WTC11 (cell line): ENCODE data around the gene UBC.

Experiments
- ATF6 ChIP-seq: sonication (generic); formaldehyde crosslinking; IDR thresholded peaks from 2 replicates; pipeline ENCODE4 v1.8.1; 2023; ENCODE audit warnings: mild to moderate bottlenecking, missing genetic modification reagents
- ETV6 ChIP-seq: sonication (generic); formaldehyde crosslinking; IDR thresholded peaks from 2 replicates; pipeline ENCODE4 v1.8.1; 2022; ENCODE audit warnings: mild to moderate bottlenecking, missing genetic modification reagents
- JAZF1 ChIP-seq: fragments of 250-450 bp; sonication (Bioruptor Pico); IDR thresholded peaks from 2 replicates; pipeline ENCODE4 v1.9.0; 2021; ENCODE audit warnings: moderate library complexity, mild to moderate bottlenecking, inconsistent platforms
- JUN ChIP-seq: sonication (generic); formaldehyde crosslinking; IDR thresholded peaks from 2 replicates; pipeline ENCODE4 v1.8.0; 2023; ENCODE audit warnings: mild to moderate bottlenecking, missing genetic modification reagents
- NR2C2 ChIP-seq: sonication (generic); formaldehyde crosslinking; IDR thresholded peaks from 2 replicates; pipeline ENCODE4 v1.8.0; 2022; ENCODE audit warnings: mild to moderate bottlenecking, missing genetic modification reagents
- USF1 ChIP-seq: sonication (generic); formaldehyde crosslinking; IDR thresholded peaks from 2 replicates; pipeline ENCODE4 v1.8.0; 2022; ENCODE audit warnings: mild to moderate bottlenecking, missing genetic modification reagents

GRCh38 chr12:124946447-124946793, 32.0 kb upstream of the UBC start:
- TF ChIP-seq NR2C2 (CRISPR knock-in tag) (no peak), USF1 (CRISPR knock-in tag) (no peak), JUN (CRISPR knock-in tag) (no peak), ETV6 (no peak), JAZF1 (CRISPR knock-in tag) (no peak), ATF6 (CRISPR knock-in tag) (no peak)
